ENCODE results near the gene SCARB1. TPM values are rescaled to one million over a fixed set of nuclear protein-coding genes. Genes with fewer than 3 reads are reported as not detected.

SCARB1 gene
- total RNA-seq, 2 experiments from 2014 or later = 36.2 to 38.1 TPM

DNA sequence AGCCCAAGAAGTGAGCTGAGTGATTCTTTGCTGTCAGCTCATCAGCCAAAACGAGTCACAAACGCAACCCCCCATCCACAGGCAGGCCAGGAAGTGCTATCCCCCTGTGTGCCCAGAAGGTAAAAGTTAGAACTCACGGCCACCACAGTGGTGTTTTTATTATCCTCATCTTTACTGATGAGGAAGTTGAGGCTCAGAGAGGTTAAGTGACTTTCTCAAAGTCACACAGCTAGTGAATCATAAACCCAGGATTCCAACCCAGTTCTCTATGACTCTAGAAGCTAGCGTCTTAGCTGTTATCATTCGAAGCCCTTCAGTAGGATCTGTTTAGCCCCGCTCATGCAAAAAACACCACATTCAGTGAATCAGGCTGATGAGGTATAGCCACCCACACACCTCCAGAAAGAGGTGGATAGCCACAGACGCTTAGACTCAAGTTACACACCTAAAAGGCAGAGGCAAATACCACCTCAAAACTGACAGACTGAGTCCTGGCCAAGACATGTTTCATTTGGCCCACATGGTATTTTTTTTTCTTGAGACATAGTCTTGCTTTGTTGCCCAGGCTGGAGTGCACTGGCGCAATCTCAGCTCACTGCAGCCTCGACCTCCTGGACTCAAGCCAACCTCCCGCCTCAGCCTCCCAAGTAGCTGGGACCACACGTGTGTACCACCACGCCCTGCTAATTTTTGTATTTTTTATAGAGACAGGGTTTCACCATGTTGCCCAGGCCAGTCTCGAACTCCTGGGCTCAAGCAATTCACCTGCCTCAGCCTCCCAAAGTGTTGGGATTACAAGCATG, 100.7 kb downstream of the SCARB1 start:
- ATAC-seq = peak; percentile 54
- Mint-ChIP-seq H3K9me3 (peaks cover 33% of the 10 kb centered on the region), H3K27me3 (peaks cover 2% of the 10 kb centered on the region), H3K27ac (peak overlapping the region; percentile 61), H3K4me3 (no peak overlapping the region), H3K36me3 (ENCODE audit: low read depth) (peaks cover 11% of the 10 kb centered on the region), H3K4me1 (ENCODE audit: low read depth) (peaks cover 40% of the 10 kb centered on the region)
- peak; percentile 66 for DNase-seq
- ChIA-PET CTCF (interaction anchor here (0.8 to 3.8 kb wide), 14 partner anchors 9 to 726 kb away, joined by 3 to 17 read pairs (median 4); no protein-coding TSS in a partner anchor), POLR2A (interaction anchor here (0.7 to 1.4 kb wide), 3 partner anchors 12 to 269 kb away, joined by 3 read pairs; no protein-coding TSS in a partner anchor)
- TF ChIP-seq, protein P1, sequence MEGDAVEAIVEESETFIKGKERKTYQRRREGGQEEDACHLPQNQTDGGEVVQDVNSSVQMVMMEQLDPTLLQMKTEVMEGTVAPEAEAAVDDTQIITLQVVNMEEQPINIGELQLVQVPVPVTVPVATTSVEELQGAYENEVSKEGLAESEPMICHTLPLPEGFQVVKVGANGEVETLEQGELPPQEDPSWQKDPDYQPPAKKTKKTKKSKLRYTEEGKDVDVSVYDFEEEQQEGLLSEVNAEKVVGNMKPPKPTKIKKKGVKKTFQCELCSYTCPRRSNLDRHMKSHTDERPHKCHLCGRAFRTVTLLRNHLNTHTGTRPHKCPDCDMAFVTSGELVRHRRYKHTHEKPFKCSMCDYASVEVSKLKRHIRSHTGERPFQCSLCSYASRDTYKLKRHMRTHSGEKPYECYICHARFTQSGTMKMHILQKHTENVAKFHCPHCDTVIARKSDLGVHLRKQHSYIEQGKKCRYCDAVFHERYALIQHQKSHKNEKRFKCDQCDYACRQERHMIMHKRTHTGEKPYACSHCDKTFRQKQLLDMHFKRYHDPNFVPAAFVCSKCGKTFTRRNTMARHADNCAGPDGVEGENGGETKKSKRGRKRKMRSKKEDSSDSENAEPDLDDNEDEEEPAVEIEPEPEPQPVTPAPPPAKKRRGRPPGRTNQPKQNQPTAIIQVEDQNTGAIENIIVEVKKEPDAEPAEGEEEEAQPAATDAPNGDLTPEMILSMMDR (IDR thresholded peaks at IDR 0.05) = no peak
- intact Hi-C loops (cut with micrococcal nuclease) = loop anchor here (10.0 kb wide), 3 partner anchors 208 to 418 kb away; no protein-coding TSS in a partner anchor

DNA sequence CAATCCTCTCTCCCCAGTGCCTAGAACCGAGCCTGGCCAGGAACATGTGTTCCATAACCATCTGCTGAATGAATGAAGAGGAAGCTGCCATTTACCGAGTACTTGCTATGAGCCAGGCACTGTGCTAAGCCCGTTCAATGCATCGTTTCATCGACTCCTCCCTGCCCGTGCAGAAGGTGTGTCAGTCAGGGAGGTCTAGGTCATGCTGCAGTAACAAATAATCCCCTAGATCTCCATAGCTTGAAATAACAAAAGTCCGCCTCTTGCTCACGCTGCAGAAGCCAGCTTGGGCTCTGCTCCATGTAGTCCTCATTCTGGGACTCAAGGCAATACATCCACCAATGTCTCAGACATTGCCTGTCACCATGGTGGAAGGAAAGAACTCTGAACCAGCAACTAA, 101.3 kb downstream of the SCARB1 start:
- no peak for DNase-seq
- POLR2A ChIA-PET = interaction anchor here (0.7 to 1.4 kb wide), 5 partner anchors 12 to 268 kb away, joined by 3 to 4 read pairs (median 3); no protein-coding TSS in a partner anchor
- H3K27ac Mint-ChIP-seq = peak overlapping the region; percentile 61
- no peak for ATAC-seq
- TF ChIP-seq, protein P1 (IDR thresholded peaks at IDR 0.05) = no peak
- intact Hi-C loops (cut with micrococcal nuclease) = loop anchor here (10.0 kb wide), 3 partner anchors 208 to 418 kb away; no protein-coding TSS in a partner anchor
- no peak overlapping the region for H3K4me3 Mint-ChIP-seq
- peaks cover 4% of the 10 kb centered on the region for H3K27me3 Mint-ChIP-seq
- H3K36me3 Mint-ChIP-seq (ENCODE audit: low read depth) = peaks cover 11% of the 10 kb centered on the region
- CTCF ChIA-PET = interaction anchor here (0.8 to 3.8 kb wide), 12 partner anchors 9 to 725 kb away, joined by 3 to 17 read pairs (median 3); no protein-coding TSS in a partner anchor
- H3K4me1 Mint-ChIP-seq (ENCODE audit: low read depth) = peaks cover 40% of the 10 kb centered on the region
- H3K9me3 Mint-ChIP-seq = peaks cover 38% of the 10 kb centered on the region

DNA sequence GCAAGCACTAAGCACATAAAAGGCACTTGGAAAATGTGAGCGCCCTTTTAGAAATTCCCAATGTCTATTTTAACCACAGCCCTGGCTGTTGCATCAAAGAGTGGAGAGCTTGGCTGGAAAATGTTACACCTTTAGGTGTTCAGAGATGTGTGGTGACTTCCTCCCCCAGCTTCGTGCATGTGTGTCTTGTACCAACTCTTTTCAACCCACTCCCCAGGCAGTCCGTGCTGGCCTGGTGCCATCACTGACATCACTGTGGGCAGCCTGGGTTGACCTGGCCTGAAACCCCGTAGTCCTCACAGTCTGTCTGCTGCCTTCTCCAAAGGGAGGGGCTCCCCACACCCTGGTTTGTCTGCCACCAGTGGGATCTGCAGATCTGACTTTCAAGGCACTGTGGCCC, 101.8 kb downstream of the SCARB1 start:
- no peak overlapping the region for H3K4me3 Mint-ChIP-seq
- DNase-seq (peak; percentile 72), ATAC-seq (peak; percentile 72)
- ChIA-PET POLR2A (interaction anchor here (0.7 to 1.4 kb wide), 7 partner anchors 10 to 416 kb away, joined by 3 to 4 read pairs (median 3); no protein-coding TSS in a partner anchor), CTCF (interaction anchor here (0.8 to 3.8 kb wide), 10 partner anchors 10 to 725 kb away, joined by 3 to 17 read pairs (median 3); no protein-coding TSS in a partner anchor)
- TF ChIP-seq, protein P1 (IDR thresholded peaks at IDR 0.05) = no peak
- H3K4me1 Mint-ChIP-seq (ENCODE audit: low read depth) = peaks cover 35% of the 10 kb centered on the region
- peaks cover 43% of the 10 kb centered on the region for H3K9me3 Mint-ChIP-seq
- peaks cover 11% of the 10 kb centered on the region for H3K36me3 Mint-ChIP-seq (ENCODE audit: low read depth)
- peak overlapping the region; percentile 61 for H3K27ac Mint-ChIP-seq
- intact Hi-C loops (cut with micrococcal nuclease) = loop anchor here (10.0 kb wide), 3 partner anchors 207 to 417 kb away; no protein-coding TSS in a partner anchor
- H3K27me3 Mint-ChIP-seq = peaks cover 4% of the 10 kb centered on the region

DNA sequence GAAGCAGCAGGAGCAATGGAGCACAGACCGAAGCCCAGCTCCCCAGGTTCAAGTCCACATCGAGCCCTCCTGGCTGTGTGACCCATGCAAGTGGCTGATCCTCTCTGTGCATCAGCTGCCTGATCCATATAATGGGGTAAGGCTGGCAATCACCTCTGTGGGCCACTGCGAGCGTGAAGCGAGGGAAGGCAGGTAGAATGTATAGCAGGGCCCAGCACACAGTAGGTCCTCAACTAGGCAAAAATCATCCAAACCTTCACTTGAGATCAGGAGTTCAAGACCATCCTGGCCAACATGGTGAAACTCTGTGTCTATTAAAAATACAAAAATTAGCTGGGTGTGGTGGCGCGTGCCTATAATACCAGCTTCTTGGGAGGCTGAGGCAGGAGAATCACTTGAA, 102.6 kb downstream of the SCARB1 start:
- H3K9me3 Mint-ChIP-seq = peaks cover 48% of the 10 kb centered on the region
- H3K27me3 Mint-ChIP-seq = peaks cover 4% of the 10 kb centered on the region
- H3K27ac Mint-ChIP-seq = no peak overlapping the region
- intact Hi-C loops (cut with micrococcal nuclease) = loop anchor here (10.0 kb wide), 3 partner anchors 206 to 416 kb away; no protein-coding TSS in a partner anchor
- peaks cover 31% of the 10 kb centered on the region for H3K4me1 Mint-ChIP-seq (ENCODE audit: low read depth)
- POLR2A ChIA-PET = interaction anchor here (1.1 kb wide), 1 partner anchor 372 kb away, joined by 3 read pairs; no protein-coding TSS in a partner anchor
- ATAC-seq (no peak), DNase-seq (no peak)
- CTCF ChIA-PET = interaction anchor here (3.8 kb wide), 1 partner anchor 10 kb away, joined by 17 read pairs; no protein-coding TSS in a partner anchor
- no peak overlapping the region for H3K4me3 Mint-ChIP-seq
- H3K36me3 Mint-ChIP-seq (ENCODE audit: low read depth) = peaks cover 11% of the 10 kb centered on the region
- TF ChIP-seq, protein P1 (IDR thresholded peaks at IDR 0.05) = no peak
